Subcutaneous adipose tissue (tissue), 4 donors: ENCODE results near the gene PAH. TPM values are rescaled to one million over a fixed set of nuclear protein-coding genes. Genes with fewer than 3 reads are reported as not detected.

Experiments
- CTCF ChIP-seq: fragments of 450-650 bp; IDR thresholded peaks from one replicate; pipeline ENCODE4 v1.5.1; 2016; ENCODE audit warnings: low read depth, mild to moderate bottlenecking, control low read depth, antibody characterized with exemption, moderate library complexity
- total RNA-seq, 4 donors: library from RNA; depleted of rRNA; stranded (reverse); fragments of >200 nt; gene quantifications; one replicate each; pipeline ENCODE4 v1.1.0, GENCODE V29; 2016

The PAH gene
- total RNA-seq, 4 donors from 2014 or later = not detected

DNA sequence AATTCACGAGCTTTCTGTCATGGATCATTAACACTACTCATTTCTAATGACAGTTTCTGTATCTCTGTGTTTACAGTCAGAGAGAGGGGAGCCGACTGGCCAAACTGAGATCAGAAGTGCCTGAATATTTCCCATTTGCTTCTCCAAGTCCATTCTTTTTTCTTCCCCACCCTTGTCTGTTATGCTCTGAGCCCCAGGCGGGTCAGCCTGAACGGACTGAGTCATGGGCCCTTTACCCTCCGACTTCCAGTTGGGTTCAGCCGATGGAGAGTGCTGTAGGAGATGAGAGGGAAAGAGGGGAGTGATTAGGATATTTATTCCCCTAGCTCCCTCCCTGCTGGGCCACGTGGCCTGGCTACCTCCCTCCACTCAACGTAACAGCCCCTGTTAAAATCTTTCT lies 104.7 kb downstream of the PAH start:
- TF ChIP-seq CTCF = no peak

DNA sequence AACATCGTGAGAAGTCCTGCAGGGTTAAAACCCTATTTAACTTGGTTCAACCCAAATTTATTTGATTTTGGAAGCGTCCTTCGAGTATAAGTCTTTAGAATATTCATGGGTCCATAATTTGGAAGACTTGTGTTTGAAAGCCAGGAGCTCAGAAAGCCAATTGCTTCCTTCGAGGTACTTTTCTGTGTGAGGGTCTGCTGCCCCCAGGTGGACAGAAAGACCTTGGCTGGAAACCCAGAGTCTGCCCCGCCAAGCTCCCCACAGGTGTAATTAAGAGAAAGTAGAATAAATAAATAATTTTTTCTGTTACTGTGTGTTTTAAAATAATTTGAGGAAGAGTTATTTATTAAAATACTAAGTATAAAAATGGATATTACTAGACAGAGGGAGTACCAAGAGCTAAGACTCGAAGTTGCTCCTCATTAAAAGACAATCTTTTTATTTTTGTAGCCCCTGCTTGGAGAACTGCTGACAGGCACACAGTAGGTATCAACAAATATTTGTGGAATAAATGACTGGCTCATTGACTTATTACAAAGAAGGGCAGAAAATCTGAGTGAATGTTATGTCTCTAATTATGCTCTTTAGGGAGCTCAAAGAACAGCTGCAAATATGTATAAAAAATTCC lies 105.8 kb downstream of the PAH start:
- no peak for TF ChIP-seq CTCF

GRCh38 chr12:102808412-102808811 lies 108.6 kb downstream of the PAH start:
- no peak for TF ChIP-seq CTCF

- no peak for TF ChIP-seq CTCF
Observed at GRCh38 chr12:102806592-102806991, 110.5 kb downstream of the PAH start.

DNA sequence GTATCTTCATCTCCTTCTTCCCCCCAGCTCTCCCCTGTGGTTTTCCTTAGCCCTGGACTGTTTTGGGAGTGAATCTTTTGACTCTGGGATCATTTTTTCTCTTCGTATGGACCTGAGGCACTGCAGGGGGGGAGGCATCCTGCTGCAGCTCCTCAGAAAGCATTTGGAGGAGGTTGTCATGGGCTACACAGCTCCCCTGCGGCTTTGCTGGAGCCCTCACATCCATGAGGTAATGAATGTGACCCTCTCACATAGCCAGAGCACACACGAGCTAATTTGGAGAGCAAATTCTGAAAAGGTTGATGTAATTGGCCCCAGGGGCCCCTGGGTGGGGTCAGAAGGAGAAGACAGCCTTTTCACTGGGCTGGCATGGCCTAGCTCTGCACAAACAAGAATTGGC lies 110.9 kb downstream of the PAH start:
- TF ChIP-seq CTCF = no peak

- no peak for TF ChIP-seq CTCF
Observed at GRCh38 chr12:102800565-102800964, 116.5 kb downstream of the PAH start.

DNA sequence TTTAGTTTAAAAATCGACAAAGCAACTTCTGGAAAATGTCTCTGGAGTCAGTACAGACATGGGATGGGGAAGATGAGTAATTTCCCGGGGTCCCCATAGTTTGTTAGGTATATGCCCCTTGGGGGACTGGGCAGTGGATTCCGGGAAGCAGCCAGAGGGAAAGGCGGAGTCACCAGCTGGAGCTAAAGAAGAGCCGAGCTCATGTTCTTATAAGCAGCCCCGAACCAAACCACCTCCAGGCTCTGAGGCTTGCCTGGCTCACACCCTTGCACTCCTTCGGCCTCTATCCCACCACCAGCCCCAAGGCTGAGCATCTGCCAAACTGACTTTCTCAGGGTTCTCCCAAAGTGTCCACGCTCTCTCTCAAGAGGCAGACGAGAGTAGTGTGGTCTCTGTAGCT lies 117.8 kb downstream of the PAH start:
- TF ChIP-seq CTCF = no peak
